Fibroblast of mammary gland (primary cell): ENCODE results near the gene CD226.

ENCODE experiments used
- DNase-seq: peaks from one replicate; pipeline ENCODE4 v3.0.0-alpha.2; 2010; ENCODE audit warnings: low read depth
- H3K4me3 ChIP-seq: 2 replicates; pipeline ENCODE4 v1.5.1; 2011; ENCODE audit warnings: low read depth, mild to moderate bottlenecking, low read length, moderate library complexity; ENCODE audit not compliant: control insufficient read depth
- CTCF ChIP-seq: conservative IDR thresholded peaks from 2 replicates; pipeline ENCODE4 v1.5.1; 2011; ENCODE audit warnings: low read depth, low read length, inconsistent platforms; ENCODE audit not compliant: control insufficient read depth, insufficient read depth

The CD226 gene

DNA sequence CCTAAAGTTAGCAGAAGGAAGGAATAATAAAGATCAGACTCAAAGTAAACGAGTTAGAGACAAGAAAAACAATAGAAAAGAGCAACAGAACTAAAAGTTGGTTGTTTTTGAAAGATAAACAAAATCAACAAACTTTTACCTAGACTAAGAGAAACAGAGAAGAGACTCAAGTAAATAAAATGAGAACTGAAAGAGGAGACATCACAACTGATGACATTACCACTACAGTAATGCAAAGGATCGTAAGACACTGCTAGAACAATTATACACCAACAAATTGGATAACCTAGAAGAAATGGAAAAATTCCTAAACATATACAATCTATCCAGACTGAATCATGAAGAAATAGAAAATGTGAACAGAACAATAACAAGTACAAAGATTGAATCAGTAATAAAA lies 139.3 kb downstream of the CD226 start:
- no peak for TF ChIP-seq CTCF
- DNase-seq: no peak
- H3K4me3 ChIP-seq: no peak overlapping the region

DNA sequence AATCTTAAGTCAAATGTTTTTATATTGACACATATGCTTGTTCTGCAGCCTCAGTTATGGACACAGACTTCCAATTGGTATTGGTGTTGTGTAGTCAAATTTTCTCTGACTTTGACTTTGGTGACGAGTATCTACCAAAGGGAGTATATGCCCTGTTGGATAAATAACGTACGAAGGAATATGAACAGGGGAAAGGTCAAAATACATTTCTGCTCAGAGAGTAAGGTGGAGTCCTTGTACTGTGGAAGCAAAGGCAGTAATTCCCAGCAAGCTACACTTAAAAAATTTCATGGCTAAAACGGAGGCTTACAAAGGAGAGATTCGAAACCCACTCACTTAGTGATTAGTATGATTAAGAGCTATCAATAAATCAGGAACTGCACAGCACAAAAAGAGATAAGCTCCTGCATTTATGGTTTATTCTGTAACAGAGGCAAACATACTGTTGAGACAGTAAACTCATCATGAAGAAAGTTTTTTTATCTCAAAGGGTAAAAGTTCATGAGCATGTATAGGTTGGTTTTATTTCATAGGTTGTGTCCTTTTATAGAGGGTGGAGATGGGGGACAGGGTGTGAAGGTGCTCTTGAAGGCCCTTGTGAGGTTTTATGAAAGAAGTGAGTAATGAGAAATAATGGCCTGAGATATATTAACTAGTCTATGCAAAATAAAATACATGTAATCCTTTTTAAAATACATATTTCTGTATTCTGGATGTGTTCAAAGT lies 142.7 kb downstream of the CD226 start:
- TF ChIP-seq CTCF: no peak
- DNase-seq: no peak
- H3K4me3 ChIP-seq: no peak overlapping the region
